ENCODE data around the gene C6orf52.
"Not testable (repeated sequence)": the region's sequence is repeated elsewhere in the genome, so short reads cannot be mapped to it uniquely, and the experiment has no call there.

The C6orf52 gene

GRCh38 chr6:10676403-10676802 lies 18.0 kb downstream of the C6orf52 start:
- TF ChIP-seq CTCF (IDR thresholded peaks at IDR 0.05; ENCODE audit: control insufficient read depth, insufficient read depth, low read depth, low read length, missing control alignments): no peak
- DNase-seq (ENCODE audit: low read depth): no peak
- H3K4me3 ChIP-seq (ENCODE audit: control insufficient read depth, low read depth, low read length): no peak overlapping the region

- H3K4me3 ChIP-seq (ENCODE audit: control insufficient read depth, low read depth, low read length): no peak overlapping the region
- no peak for DNase-seq (ENCODE audit: low read depth)
- no peak for TF ChIP-seq CTCF (IDR thresholded peaks at IDR 0.05; ENCODE audit: control insufficient read depth, insufficient read depth, low read depth, low read length, missing control alignments)
Measured at GRCh38 chr6:10668126-10668917, 26.1 kb downstream of the C6orf52 start.

- DNase-seq (ENCODE audit: low read depth); H3K4me3 ChIP-seq (ENCODE audit: control insufficient read depth, low read depth, low read length): not testable (repeated sequence)
Measured at GRCh38 chr6:10665595-10665994, 28.8 kb downstream of the C6orf52 start.

GRCh38 chr6:10662742-10663141 lies 31.7 kb downstream of the C6orf52 start:
- DNase-seq (ENCODE audit: low read depth): no peak
- TF ChIP-seq CTCF (IDR thresholded peaks at IDR 0.05; ENCODE audit: control insufficient read depth, insufficient read depth, low read depth, low read length, missing control alignments): no peak
- no peak overlapping the region for H3K4me3 ChIP-seq (ENCODE audit: control insufficient read depth, low read depth, low read length)

GRCh38 chr6:10662207-10662606 lies 32.2 kb downstream of the C6orf52 start:
- DNase-seq (ENCODE audit: low read depth): no peak
- no peak for TF ChIP-seq CTCF (IDR thresholded peaks at IDR 0.05; ENCODE audit: control insufficient read depth, insufficient read depth, low read depth, low read length, missing control alignments)
- no peak overlapping the region for H3K4me3 ChIP-seq (ENCODE audit: control insufficient read depth, low read depth, low read length)

- not testable (repeated sequence) for DNase-seq (ENCODE audit: low read depth); H3K4me3 ChIP-seq (ENCODE audit: control insufficient read depth, low read depth, low read length)
Measured at GRCh38 chr6:10660431-10661191, 33.8 kb downstream of the C6orf52 start.

GRCh38 chr6:10659699-10660348 lies 34.6 kb downstream of the C6orf52 start:
- DNase-seq (ENCODE audit: low read depth): no peak
- no peak overlapping the region for H3K4me3 ChIP-seq (ENCODE audit: control insufficient read depth, low read depth, low read length)
- no peak for TF ChIP-seq CTCF (IDR thresholded peaks at IDR 0.05; ENCODE audit: control insufficient read depth, insufficient read depth, low read depth, low read length, missing control alignments)
